H1 (cell line): ENCODE results near the gene OR2Z1. TPM values are rescaled to one million over a fixed set of nuclear protein-coding genes. Genes with fewer than 3 reads are reported as not detected.

ENCODE experiments used
- CHD7 ChIP-seq: fragments of 300-600 bp; sonication (generic); IDR thresholded peaks from 2 replicates; pipeline ENCODE4 v1.7.1; 2012; ENCODE audit warnings: low read length, moderate library complexity, mild to moderate bottlenecking, inconsistent platforms; ENCODE audit not compliant: insufficient replicate concordance
- polyA plus RNA-seq, 7 experiments: library from polyadenylated mRNA; depleted of rRNA in 3 of 7; stranded (reverse) in 5 of 7; unstranded in 2 of 7; fragments of >200 nt in 5 of 7; fragments of 200-250 nt in 2 of 7; gene quantifications; 1 replicate in 5 of 7; 2 replicates in 1 of 7; 4 replicates in 1 of 7; pipeline versions ENCODE4 v1.2.1 to v1.2.3, GENCODE V29; 2011 to 2013; ENCODE audit warnings: missing spikeins in 2 of 7, mixed read lengths in 2 of 7
- total RNA-seq: library from RNA; stranded (reverse); fragmentation: NEBNext Ultra II Directional; extraction: Animal tissue kit (Norgen Biotek cat#: 25700); gene quantifications from 2 replicates; pipeline ENCODE4 v1.2.1, GENCODE V29; 2021

OR2Z1 gene
- total and polyA plus RNA-seq, 2 of the 8 experiments (the other 6 are each of a cell fraction or from before 2014, with no cell fraction given), result not detected

DNA sequence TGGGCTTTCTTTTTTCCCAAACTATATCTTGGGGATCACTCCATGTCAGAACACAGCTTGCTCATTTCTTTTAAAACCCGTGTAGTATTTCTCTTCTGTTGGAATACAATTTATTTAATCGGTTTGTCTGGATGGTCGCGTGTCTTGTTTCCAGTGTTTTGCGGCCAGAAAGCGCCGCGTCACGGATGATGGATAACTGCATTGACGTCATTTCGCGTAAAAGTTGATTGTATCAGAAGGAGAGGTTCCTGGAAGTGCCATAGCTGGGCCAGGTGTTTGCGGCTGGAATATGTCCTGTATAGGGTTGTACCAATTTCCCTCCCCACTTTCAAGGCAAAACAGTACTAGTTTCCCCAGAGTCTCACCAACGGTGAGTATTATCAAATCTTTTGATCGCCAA is 32.5 kb upstream of the OR2Z1 start (continued):
- TF ChIP-seq CHD7, result no peak
